MCF 10A (cell line): ENCODE results near the gene PATL1. TPM values are rescaled to one million over a fixed set of nuclear protein-coding genes. Genes with fewer than 3 reads are reported as not detected.

Experiments used
- BruUV-seq: library from RNA; stranded (reverse); fragments of 400-500 nt; replicated peaks from 2 replicates; lab custom pipeline; 2021; lab: Mats Ljungman, UMichigan
- CTCF ChIA-PET: fragments of 300-600 bp; sonication (Branson Sonifier 250); formaldehyde crosslinking; extraction: SDS; loops from one replicate; lab custom pipeline; 2021; ENCODE audit warnings: antibody characterized with exemption, inconsistent platforms; lab: Yijun Ruan, JAX
- POLR2A ChIA-PET: fragments of 300-600, 350-650 bp; sonication (Branson Sonifier 250); formaldehyde crosslinking; extraction: SDS; loops from one replicate; lab custom pipeline; 2020; ENCODE audit warnings: antibody characterized with exemption, inconsistent platforms; lab: Yijun Ruan, JAX
- DNase-seq: peaks from one replicate; pipeline ENCODE4 v3.0.0-alpha.2; 2018; ENCODE audit not compliant: unreplicated experiment
- H3K27ac Mint-ChIP-seq: one replicate; pipeline ENCODE4 v1.8.0; 2022; ENCODE audit warnings: mild to moderate bottlenecking, low read depth, mixed read lengths; ENCODE audit not compliant: unreplicated experiment
- H3K27me3 Mint-ChIP-seq: one replicate; pipeline ENCODE4 v1.8.0; 2022; ENCODE audit warnings: mixed read lengths; ENCODE audit not compliant: insufficient read depth, unreplicated experiment
- H3K36me3 Mint-ChIP-seq: one replicate; pipeline ENCODE4 v1.8.0; 2022; ENCODE audit warnings: mild to moderate bottlenecking, moderate library complexity, mixed read lengths; ENCODE audit not compliant: insufficient read depth, unreplicated experiment
- H3K4me1 Mint-ChIP-seq: one replicate; pipeline ENCODE4 v1.8.0; 2022; ENCODE audit warnings: mixed read lengths; ENCODE audit not compliant: insufficient read depth, unreplicated experiment
- H3K4me3 Mint-ChIP-seq: one replicate; pipeline ENCODE4 v1.8.0; 2022; ENCODE audit warnings: mild to moderate bottlenecking, moderate library complexity, mixed read lengths; ENCODE audit not compliant: unreplicated experiment
- H3K9me3 Mint-ChIP-seq: one replicate; pipeline ENCODE4 v1.8.0; 2022; ENCODE audit warnings: mixed read lengths; ENCODE audit not compliant: unreplicated experiment
- CTCF ChIP-seq: fragments of 200-600 bp; IDR thresholded peaks from one replicate; pipeline ENCODE4 v1.8.0; 2022; ENCODE audit warnings: antibody characterized with exemption, mild to moderate bottlenecking; ENCODE audit not compliant: unreplicated experiment
- intact Hi-C: fragments of 100-400 bp; cut with micrococcal nuclease; formaldehyde crosslinking; loops from 2 replicates; pipeline ENCODE4 v1.14.1; 2022
- total RNA-seq: library from RNA; stranded (reverse); gene quantifications from 2 replicates; pipeline ENCODE4 v1.2.3, GENCODE V29; 2022

Gene PATL1
- total RNA-seq, 1 experiment from 2014 or later: 42.6 TPM

DNA sequence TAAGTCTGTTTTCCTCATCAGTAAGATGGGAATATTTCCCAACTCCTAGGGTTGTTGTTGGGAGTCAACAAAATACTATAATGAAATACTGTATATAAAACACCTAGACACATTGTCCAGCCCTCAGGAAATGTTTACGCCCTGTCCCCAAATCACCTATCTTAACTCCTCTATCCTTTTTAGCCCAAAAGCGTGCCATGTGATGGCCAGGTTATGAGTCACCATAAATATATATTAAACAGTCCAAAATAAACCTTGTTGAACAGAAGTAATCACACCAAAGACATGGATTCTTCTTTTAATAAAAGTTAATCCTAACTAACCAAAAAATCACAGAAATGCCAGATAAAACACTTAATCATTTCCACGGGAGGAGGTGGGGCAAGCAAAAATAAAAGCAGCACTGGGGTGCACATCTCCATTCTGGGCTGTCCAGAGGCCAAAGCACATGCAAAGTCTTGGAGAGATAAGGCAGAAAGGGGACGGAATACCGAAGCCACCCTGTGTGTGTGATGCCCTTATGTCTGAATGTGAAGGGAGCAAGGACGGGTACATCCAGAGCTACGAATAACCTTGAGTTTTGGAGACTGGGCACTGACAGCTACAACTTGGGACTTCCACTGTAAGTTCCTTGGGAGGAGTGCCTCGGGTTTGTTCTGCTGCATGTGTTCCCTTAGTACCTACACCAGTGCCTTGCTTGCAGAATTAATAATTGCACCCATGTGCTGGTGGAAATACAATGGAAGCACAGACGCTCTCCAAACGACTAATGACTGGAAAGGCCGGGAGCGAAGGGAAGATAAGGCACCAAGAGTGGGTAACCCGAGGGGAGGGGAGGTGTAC is 54.3 kb downstream of the PATL1 start:
- Mint-ChIP-seq H3K27ac (peak overlapping the region; percentile 28), H3K4me3 (peak overlapping the region; percentile 77), H3K36me3 (peaks cover 43% of the 10 kb centered on the region), H3K27me3 (no peaks in the 10 kb centered on the region), H3K9me3 (no peaks in the 10 kb centered on the region), H3K4me1 (peaks cover 24% of the 10 kb centered on the region)
- intact Hi-C loops: loop anchor here (1.0 to 5.0 kb wide), 4 partner anchors 14 to 1037 kb away; partner anchors contain the start of genes LPXN and ZFP91
- POLR2A ChIA-PET: interaction anchor here (0.6 to 7.9 kb wide), 16 partner anchors 9 to 442 kb away, joined by 3 to 85 read pairs (median 7); partner anchors contain the start of gene PATL1
- BruUV-seq: TSS peak; percentile 30
- CTCF ChIA-PET: interaction anchor here (0.6 to 0.9 kb wide), 5 partner anchors 15 to 1124 kb away, joined by 3 read pairs; no protein-coding TSS in a partner anchor
- peak; percentile 5 for DNase-seq
- TF ChIP-seq CTCF: no peak

- Mint-ChIP-seq H3K27me3 (no peaks in the 10 kb centered on the region), H3K9me3 (no peaks in the 10 kb centered on the region), H3K4me1 (peaks cover 24% of the 10 kb centered on the region), H3K4me3 (no peak overlapping the region), H3K36me3 (peaks cover 69% of the 10 kb centered on the region), H3K27ac (peak overlapping the region; percentile 13)
- no TSS peak for BruUV-seq
- DNase-seq: no peak
- intact Hi-C loops: no loop called here
- CTCF ChIA-PET: interaction anchor here (0.5 to 1.1 kb wide), 6 partner anchors 12 to 441 kb away, joined by 3 to 4 read pairs (median 3); no protein-coding TSS in a partner anchor
- POLR2A ChIA-PET: interaction anchor here (0.9 to 7.9 kb wide), 6 partner anchors 9 to 60 kb away, joined by 3 to 85 read pairs (median 4); no protein-coding TSS in a partner anchor
- TF ChIP-seq CTCF: no peak
These were observed 57.0 kb downstream of the PATL1 start for GRCh38 chr11:59611570-59612565.

- Mint-ChIP-seq H3K36me3 (peaks cover 85% of the 10 kb centered on the region), H3K27me3 (no peaks in the 10 kb centered on the region), H3K4me1 (peaks cover 24% of the 10 kb centered on the region), H3K9me3 (no peaks in the 10 kb centered on the region), H3K27ac (no peak overlapping the region), H3K4me3 (no peak overlapping the region)
- BruUV-seq: no TSS peak
- intact Hi-C loops: no loop called here
- DNase-seq: no peak
- TF ChIP-seq CTCF: no peak
- POLR2A ChIA-PET: interaction anchor here (1.0 to 1.6 kb wide), 2 partner anchors 55 to 66 kb away, joined by 3 to 4 read pairs; no protein-coding TSS in a partner anchor
- CTCF ChIA-PET: interaction anchor here (0.6 to 1.5 kb wide), 3 partner anchors 18 to 510 kb away, joined by 3 to 6 read pairs (median 5); no protein-coding TSS in a partner anchor
These were observed 58.5 kb downstream of the PATL1 start for GRCh38 chr11:59610289-59610688.
